Sigmoid colon (tissue), 7 donors: Measurements from ENCODE around the gene UBXN11. TPM values are rescaled to one million over a fixed set of nuclear protein-coding genes. Genes with fewer than 3 reads are reported as not detected.

Experiments used
- DNase-seq: peaks from one replicate; pipeline ENCODE4 v3.0.0-alpha.2; 2019
- H3K27ac ChIP-seq, 4 donors: fragments of 200-600 bp; sonication (generic); one replicate each; pipeline ENCODE4 v1.5.1; 2016 to 2019; ENCODE audit warnings: mild to moderate bottlenecking in 1 of 4
- H3K27me3 ChIP-seq, 3 donors: fragments of 200-600 bp; sonication (generic); one replicate each; pipeline ENCODE4 v1.5.1; 2019; ENCODE audit warnings: mild to moderate bottlenecking in 1 of 3
- H3K36me3 ChIP-seq, 4 donors: fragments of 200-600 bp; sonication (generic); one replicate each; pipeline ENCODE4 v1.5.1; 2016 to 2019
- H3K4me1 ChIP-seq, 4 donors: fragments of 200-600 bp; sonication (generic); one replicate each; pipeline ENCODE4 v1.5.1; 2017 to 2019
- H3K4me3 ChIP-seq, 4 donors: fragments of 200-600 bp; sonication (generic); one replicate each; pipeline ENCODE4 v1.5.1; 2017 to 2019; ENCODE audit warnings: mild to moderate bottlenecking in 2 of 4, moderate library complexity in 1 of 4
- H3K9me3 ChIP-seq, 4 donors: fragments of 200-600 bp in 3 of 4; sonication (generic) in 3 of 4; one replicate each; pipeline versions ENCODE4 v1.5.1 to v1.6.1; 2013 to 2019
- EP300 ChIP-seq, 4 donors: sonication (generic); formaldehyde crosslinking; IDR thresholded peaks; one replicate each; pipeline ENCODE4 v1.6.1; 2017; ENCODE audit warnings: antibody characterized with exemption in 4 of 4
- POLR2A ChIP-seq, 2 donors: fragments of 450-650 bp; IDR thresholded peaks; one replicate each; pipeline ENCODE4 v1.6.1; 2016; ENCODE audit warnings: antibody characterized with exemption in 2 of 2, mild to moderate bottlenecking in 2 of 2, moderate library complexity in 2 of 2
- POLR2AphosphoS5 ChIP-seq, 4 donors: sonication (generic); formaldehyde crosslinking; IDR thresholded peaks; one replicate each; pipeline ENCODE4 v1.6.1; 2017; ENCODE audit warnings: antibody characterized with exemption in 4 of 4
- WGBS, 2 donors: extraction: QIAGEN DNeasy Blood & Tissue Kit; methylation state at CpG; one replicate each; pipeline ENCODE4 v1.1.7; 2013; 5-methylcytosine and 5-hydroxymethylcytosine counted together
- intact Hi-C: fragments of 100-400 bp; cut with DNase I; formaldehyde crosslinking; loops from one replicate; pipeline ENCODE4 v1.15.1; 2023
- polyA plus RNA-seq, 3 donors: library from polyadenylated mRNA; stranded (reverse); fragments of 200-250 nt; gene quantifications; one replicate each; pipeline ENCODE4 v1.2.3, GENCODE V29; 2013
- total RNA-seq, 4 donors: library from RNA; depleted of rRNA; stranded (reverse); fragments of >200 nt; gene quantifications; one replicate each; pipeline ENCODE4 v1.1.0, GENCODE V29; 2016
- TF ChIP-seq, protein P1 (sequence below), 4 experiments: fragments of 450-650 bp in 3 of 4; fragments of 200-600 bp in 1 of 4; IDR thresholded peaks; one replicate each; pipeline ENCODE4 v1.5.1; 2016 to 2019; ENCODE audit warnings: antibody characterized with exemption in 4 of 4, mild to moderate bottlenecking in 3 of 4, moderate library complexity in 2 of 4
- donor health status: healthy with polysubstance abuse.
- donor health status: Bipolar disorder and iron deficiency.
- donor health status: healthy.

Gene UBXN11
- total and polyA plus RNA-seq, 7 donors, result 3.0 to 22.7 (median 12.5) TPM

- WGBS, 2 donors, result 84 to 92% methylated on average over 4 of the region's 4 CpGs
Observed at GRCh38 chr1:26353210-26353859, 46.9 kb upstream of the UBXN11 start.

DNA sequence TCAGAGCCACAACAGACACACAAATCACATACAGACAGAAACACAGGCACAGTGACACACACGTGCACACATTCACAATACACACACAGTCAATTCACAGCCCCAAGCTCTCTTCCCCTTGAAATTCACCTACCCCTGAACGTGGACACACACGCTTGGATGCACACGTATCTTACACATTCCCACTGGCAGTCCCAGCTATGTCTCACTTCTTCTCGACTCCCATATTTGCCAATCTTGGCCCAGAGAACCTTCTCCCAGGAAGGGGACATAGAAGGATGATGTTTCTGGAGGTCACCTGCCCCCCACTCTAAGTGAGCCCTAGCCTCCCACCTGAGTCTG lies 45.9 kb upstream of the UBXN11 start:
- no peak for DNase-seq
- Histone ChIP-seq H3K27ac (no peak overlapping the region), H3K27me3 (peaks cover 0 to 24% (median 16%) of the 10 kb centered on the region in 3 donors), H3K4me1 (no peaks in the 10 kb centered on the region), H3K36me3 (no peaks in the 10 kb centered on the region), H3K4me3 (no peak overlapping the region), H3K9me3 (no peaks in the 10 kb centered on the region)
- TF ChIP-seq POLR2AphosphoS5 (IDR thresholded peaks at IDR 0.05), result no peak
- TF ChIP-seq, protein P1, sequence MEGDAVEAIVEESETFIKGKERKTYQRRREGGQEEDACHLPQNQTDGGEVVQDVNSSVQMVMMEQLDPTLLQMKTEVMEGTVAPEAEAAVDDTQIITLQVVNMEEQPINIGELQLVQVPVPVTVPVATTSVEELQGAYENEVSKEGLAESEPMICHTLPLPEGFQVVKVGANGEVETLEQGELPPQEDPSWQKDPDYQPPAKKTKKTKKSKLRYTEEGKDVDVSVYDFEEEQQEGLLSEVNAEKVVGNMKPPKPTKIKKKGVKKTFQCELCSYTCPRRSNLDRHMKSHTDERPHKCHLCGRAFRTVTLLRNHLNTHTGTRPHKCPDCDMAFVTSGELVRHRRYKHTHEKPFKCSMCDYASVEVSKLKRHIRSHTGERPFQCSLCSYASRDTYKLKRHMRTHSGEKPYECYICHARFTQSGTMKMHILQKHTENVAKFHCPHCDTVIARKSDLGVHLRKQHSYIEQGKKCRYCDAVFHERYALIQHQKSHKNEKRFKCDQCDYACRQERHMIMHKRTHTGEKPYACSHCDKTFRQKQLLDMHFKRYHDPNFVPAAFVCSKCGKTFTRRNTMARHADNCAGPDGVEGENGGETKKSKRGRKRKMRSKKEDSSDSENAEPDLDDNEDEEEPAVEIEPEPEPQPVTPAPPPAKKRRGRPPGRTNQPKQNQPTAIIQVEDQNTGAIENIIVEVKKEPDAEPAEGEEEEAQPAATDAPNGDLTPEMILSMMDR (IDR thresholded peaks at IDR 0.05), result no peak
- TF ChIP-seq EP300 (IDR thresholded peaks at IDR 0.05), result no peak
- TF ChIP-seq POLR2A (IDR thresholded peaks at IDR 0.05), result no peak
- intact Hi-C loops, result no loop called here
- WGBS, 2 donors, result 82 to 88% methylated on average over 5 of the region's 5 CpGs

More at GRCh38 chr1:26353210-26353859, 46.9 kb upstream of the UBXN11 start:
- TF ChIP-seq, protein P1 (IDR thresholded peaks at IDR 0.05), result no peak
- TF ChIP-seq EP300 (IDR thresholded peaks at IDR 0.05), result no peak
- TF ChIP-seq POLR2A (IDR thresholded peaks at IDR 0.05), result no peak
- no peak for TF ChIP-seq POLR2AphosphoS5 (IDR thresholded peaks at IDR 0.05)
- no peak for DNase-seq
- Histone ChIP-seq H3K27me3 (peaks cover 0 to 29% (median 20%) of the 10 kb centered on the region in 3 donors), H3K27ac (no peak overlapping the region), H3K9me3 (no peaks in the 10 kb centered on the region), H3K4me3 (no peak overlapping the region), H3K36me3 (no peaks in the 10 kb centered on the region), H3K4me1 (no peaks in the 10 kb centered on the region)
- intact Hi-C loops, result no loop called here

DNA sequence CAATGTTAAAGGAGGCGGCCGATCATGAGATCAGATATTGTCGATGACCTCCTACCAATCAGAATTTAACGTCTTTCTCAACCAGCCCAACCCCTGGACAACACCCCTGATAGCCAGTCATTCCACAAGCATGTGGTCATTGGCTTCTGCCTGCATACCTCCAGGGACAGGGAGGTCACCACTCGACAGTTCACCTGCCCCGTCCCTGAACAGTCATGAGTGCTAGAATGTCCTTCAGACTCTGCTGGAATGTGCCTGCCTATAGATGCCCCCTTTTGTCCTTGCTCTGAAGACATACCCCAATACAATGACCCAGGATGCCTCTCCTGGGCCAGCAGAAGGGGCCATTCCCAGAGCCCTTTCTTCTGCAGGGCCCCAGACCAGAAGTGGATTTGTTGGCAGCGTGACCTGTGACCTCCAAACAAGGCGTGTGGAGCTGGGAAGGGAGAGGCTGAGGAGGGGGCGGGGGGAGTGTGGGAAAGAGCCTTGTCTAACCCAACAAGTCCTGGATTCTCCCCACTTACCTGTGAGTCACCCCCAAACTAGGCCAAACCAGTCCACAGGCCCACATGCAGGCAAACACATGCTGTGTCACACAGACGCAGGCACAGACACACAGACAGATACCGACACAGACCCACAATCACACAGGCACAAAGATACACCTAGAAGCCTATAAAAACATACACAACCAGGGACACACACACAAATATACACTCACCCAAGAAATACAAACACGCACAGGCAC lies 45.3 kb upstream of the UBXN11 start:
- no peak overlapping the region for H3K27ac ChIP-seq
- no peaks in the 10 kb centered on the region for H3K4me1 ChIP-seq
- no peaks in the 10 kb centered on the region for H3K9me3 ChIP-seq
- TF ChIP-seq, protein P1 (IDR thresholded peaks at IDR 0.05), result no peak
- no peak for TF ChIP-seq EP300 (IDR thresholded peaks at IDR 0.05)
- TF ChIP-seq POLR2A (IDR thresholded peaks at IDR 0.05), result no peak
- no peak for TF ChIP-seq POLR2AphosphoS5 (IDR thresholded peaks at IDR 0.05)
- H3K36me3 ChIP-seq, result no peaks in the 10 kb centered on the region
- H3K4me3 ChIP-seq, result no peak overlapping the region
- DNase-seq, result no peak
- H3K27me3 ChIP-seq, result peaks cover 0 to 20% (median 11%) of the 10 kb centered on the region in 3 donors
- WGBS, 2 donors, result 73 to 88% methylated on average over 12 of the region's 12 CpGs
- intact Hi-C loops, result no loop called here

GRCh38 chr1:26350701-26351589 lies 44.5 kb upstream of the UBXN11 start:
- no peaks in the 10 kb centered on the region for H3K4me1 ChIP-seq
- H3K4me3 ChIP-seq, result no peak overlapping the region
- H3K9me3 ChIP-seq, result no peaks in the 10 kb centered on the region
- H3K27me3 ChIP-seq, result peaks cover 0 to 20% (median 9%) of the 10 kb centered on the region in 3 donors
- intact Hi-C loops, result no loop called here
- TF ChIP-seq, protein P1 (IDR thresholded peaks at IDR 0.05), result no peak
- TF ChIP-seq EP300 (IDR thresholded peaks at IDR 0.05) (no peak), POLR2A (IDR thresholded peaks at IDR 0.05) (no peak), POLR2AphosphoS5 (IDR thresholded peaks at IDR 0.05) (no peak)
- no peaks in the 10 kb centered on the region for H3K36me3 ChIP-seq
- no peak overlapping the region for H3K27ac ChIP-seq
- 74 to 83% methylated on average over 9 of the region's 9 CpGs for WGBS, 2 donors
- DNase-seq, result no peak
